Measurements from ENCODE around the gene BTAF1.
"Not testable (repeated sequence)": the region's sequence is repeated elsewhere in the genome, so short reads cannot be mapped to it uniquely, and the experiment has no call there.

GRCh38 chr10:92033070-92033469 lies 109.5 kb downstream of the BTAF1 start:
- TF ChIP-seq CTCF, POLR2A, POLR2AphosphoS5, EP300 (IDR thresholded peaks at IDR 0.05): not testable (repeated sequence)
